Raji (cell line): ENCODE data around the gene WNT5B.

Source experiments
- POLR2A ChIP-seq: IDR thresholded peaks from 2 replicates; pipeline ENCODE4 v1.6.1; 2011; ENCODE audit warnings: low read depth, low read length, control low read depth; ENCODE audit not compliant: insufficient read depth

Gene WNT5B

GRCh38 chr12:1651946-1652345 is 22.9 kb downstream of the WNT5B start:
- no peak for TF ChIP-seq POLR2A

GRCh38 chr12:1655225-1655788 is 26.3 kb downstream of the WNT5B start:
- no peak for TF ChIP-seq POLR2A

- TF ChIP-seq POLR2A = no peak
Measured at GRCh38 chr12:1656902-1657301, 27.9 kb downstream of the WNT5B start.

- no peak for TF ChIP-seq POLR2A
Measured at GRCh38 chr12:1657688-1658087, 28.7 kb downstream of the WNT5B start.

- no peak for TF ChIP-seq POLR2A
Measured at GRCh38 chr12:1660304-1661187, 31.5 kb downstream of the WNT5B start.

- peak; percentile 51; the same call in 1 of the 2 replicates for TF ChIP-seq POLR2A
Measured at GRCh38 chr12:1661553-1662335, 32.7 kb downstream of the WNT5B start.

- no peak for TF ChIP-seq POLR2A
Measured at GRCh38 chr12:1662761-1663439, 33.9 kb downstream of the WNT5B start.

- TF ChIP-seq POLR2A = no peak
Measured at GRCh38 chr12:1663440-1664132, 34.6 kb downstream of the WNT5B start.

GRCh38 chr12:1665366-1665765 is 36.3 kb downstream of the WNT5B start:
- TF ChIP-seq POLR2A = no peak

GRCh38 chr12:1666215-1666614 is 37.2 kb downstream of the WNT5B start:
- TF ChIP-seq POLR2A = no peak

- no peak for TF ChIP-seq POLR2A
Measured at GRCh38 chr12:1666685-1667162, 37.7 kb downstream of the WNT5B start.

GRCh38 chr12:1668833-1669543 is 40.0 kb downstream of the WNT5B start:
- TF ChIP-seq POLR2A = no peak

- no peak for TF ChIP-seq POLR2A
Measured at GRCh38 chr12:1670358-1671268, 41.6 kb downstream of the WNT5B start.
